ENCODE measurements around the gene COX7A1. TPM values are rescaled to one million over a fixed set of nuclear protein-coding genes. Genes with fewer than 3 reads are reported as not detected.

Gene COX7A1
- total and polyA plus RNA-seq, 7 donors: 571 to 1,741 (median 1,453) TPM

GRCh38 chr19:36113894-36114720, 38.1 kb downstream of the COX7A1 start:
- DNase-seq: peak in 1 of 2 donors; percentile 33
- H3K9me3 ChIP-seq: no peaks in the 10 kb centered on the region
- peak overlapping the region; percentile 93 for H3K4me3 ChIP-seq
- peaks cover 2 to 61% of the 10 kb centered on the region in 2 donors for H3K36me3 ChIP-seq (ENCODE audit: insufficient read depth in 1 of 2, low read depth in 1 of 2)
- ATAC-seq: peak in 3 of 4 donors; percentile 1 to 18 (median 4)
- TF ChIP-seq, protein P1, sequence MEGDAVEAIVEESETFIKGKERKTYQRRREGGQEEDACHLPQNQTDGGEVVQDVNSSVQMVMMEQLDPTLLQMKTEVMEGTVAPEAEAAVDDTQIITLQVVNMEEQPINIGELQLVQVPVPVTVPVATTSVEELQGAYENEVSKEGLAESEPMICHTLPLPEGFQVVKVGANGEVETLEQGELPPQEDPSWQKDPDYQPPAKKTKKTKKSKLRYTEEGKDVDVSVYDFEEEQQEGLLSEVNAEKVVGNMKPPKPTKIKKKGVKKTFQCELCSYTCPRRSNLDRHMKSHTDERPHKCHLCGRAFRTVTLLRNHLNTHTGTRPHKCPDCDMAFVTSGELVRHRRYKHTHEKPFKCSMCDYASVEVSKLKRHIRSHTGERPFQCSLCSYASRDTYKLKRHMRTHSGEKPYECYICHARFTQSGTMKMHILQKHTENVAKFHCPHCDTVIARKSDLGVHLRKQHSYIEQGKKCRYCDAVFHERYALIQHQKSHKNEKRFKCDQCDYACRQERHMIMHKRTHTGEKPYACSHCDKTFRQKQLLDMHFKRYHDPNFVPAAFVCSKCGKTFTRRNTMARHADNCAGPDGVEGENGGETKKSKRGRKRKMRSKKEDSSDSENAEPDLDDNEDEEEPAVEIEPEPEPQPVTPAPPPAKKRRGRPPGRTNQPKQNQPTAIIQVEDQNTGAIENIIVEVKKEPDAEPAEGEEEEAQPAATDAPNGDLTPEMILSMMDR (IDR thresholded peaks at IDR 0.05): no peak
- intact Hi-C loops (cut with DNase I): loop anchor here (2.0 to 10.0 kb wide), 3 partner anchors 57 to 119 kb away; partner anchors contain the start of genes SDHAF1 (in 1 of the 2), THAP8 (in 1 of the 2) and WDR62 (in 1 of the 2)
- peak overlapping the region; percentile 89 for H3K27ac ChIP-seq
- H3K4me1 ChIP-seq: peaks cover 15% of the 10 kb centered on the region
- 7 to 10% (median 10%) methylated on average over 42 to 48 of the region's 48 CpGs for WGBS, 3 donors
- H3K27me3 ChIP-seq (ENCODE audit: insufficient read depth in 3 of 3, low read length in 2 of 3): no peaks in the 10 kb centered on the region

DNA sequence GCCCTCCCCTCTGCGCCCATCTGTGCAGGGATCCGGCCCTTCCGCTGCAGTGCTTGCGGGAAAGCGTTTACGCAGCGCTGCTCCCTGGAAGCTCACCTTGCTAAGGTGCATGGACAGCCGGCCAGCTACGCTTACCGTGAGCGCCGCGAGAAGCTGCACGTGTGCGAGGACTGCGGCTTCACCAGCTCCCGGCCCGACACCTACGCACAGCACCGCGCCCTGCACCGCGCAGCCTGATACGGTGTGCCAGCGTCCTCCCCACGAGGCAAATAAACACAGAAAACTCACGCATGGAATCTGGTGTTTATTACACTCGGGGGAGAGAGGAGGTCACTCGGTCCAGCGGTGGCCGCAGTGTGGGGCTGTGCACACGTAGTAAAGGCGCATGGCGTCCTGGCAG, 38.8 kb downstream of the COX7A1 start:
- 84 to 88% (median 85%) methylated on average over 34 of the region's 34 CpGs for WGBS, 3 donors
- Histone ChIP-seq H3K27me3 (ENCODE audit: insufficient read depth in 3 of 3, low read length in 2 of 3) (no peaks in the 10 kb centered on the region), H3K4me1 (peaks cover 15% of the 10 kb centered on the region), H3K4me3 (peak overlapping the region; percentile 93), H3K9me3 (no peaks in the 10 kb centered on the region), H3K36me3 (ENCODE audit: insufficient read depth in 1 of 2, low read depth in 1 of 2) (peaks cover 0 to 54% of the 10 kb centered on the region in 2 donors), H3K27ac (peak overlapping the region; percentile 89)
- TF ChIP-seq, protein P1 (IDR thresholded peaks at IDR 0.05): no peak
- intact Hi-C loops (cut with DNase I): loop anchor here (5.0 to 10.0 kb wide), 2 partner anchors 56 to 119 kb away; partner anchors contain the start of gene SDHAF1 (in 1 of the 2)
- no peak for DNase-seq
- ATAC-seq: no peak

- H3K9me3 ChIP-seq: no peaks in the 10 kb centered on the region
- intact Hi-C loops (cut with DNase I): loop anchor here (5.0 to 10.0 kb wide), 2 partner anchors 55 to 118 kb away; partner anchors contain the start of gene SDHAF1 (in 1 of the 2)
- ATAC-seq: no peak
- TF ChIP-seq, protein P1 (IDR thresholded peaks at IDR 0.05): no peak
- WGBS, 3 donors: 93 to 96% (median 93%) methylated on average over 10 of the region's 10 CpGs
- no peak for DNase-seq
- H3K4me1 ChIP-seq: peaks cover 15% of the 10 kb centered on the region
- no peak overlapping the region for H3K27ac ChIP-seq
- H3K36me3 ChIP-seq (ENCODE audit: insufficient read depth in 1 of 2, low read depth in 1 of 2): peaks cover 0 to 48% of the 10 kb centered on the region in 2 donors
- no peaks in the 10 kb centered on the region for H3K27me3 ChIP-seq (ENCODE audit: insufficient read depth in 3 of 3, low read length in 2 of 3)
- no peak overlapping the region for H3K4me3 ChIP-seq
Observed at GRCh38 chr19:36112678-36113077, 39.6 kb downstream of the COX7A1 start.

GRCh38 chr19:36111200-36111539, 41.1 kb downstream of the COX7A1 start:
- H3K9me3 ChIP-seq: no peaks in the 10 kb centered on the region
- DNase-seq: no peak
- no peaks in the 10 kb centered on the region for H3K27me3 ChIP-seq (ENCODE audit: insufficient read depth in 3 of 3, low read length in 2 of 3)
- H3K4me1 ChIP-seq: peaks cover 12% of the 10 kb centered on the region
- TF ChIP-seq, protein P1 (IDR thresholded peaks at IDR 0.05): no peak
- intact Hi-C loops (cut with DNase I): loop anchor here (5.0 to 10.0 kb wide), 2 partner anchors 54 to 116 kb away; partner anchors contain the start of gene SDHAF1 (in 1 of the 2)
- H3K36me3 ChIP-seq (ENCODE audit: insufficient read depth in 1 of 2, low read depth in 1 of 2): peaks cover 0 to 39% of the 10 kb centered on the region in 2 donors
- ATAC-seq: no peak
- 68 to 71% (median 69%) methylated on average over 13 of the region's 13 CpGs for WGBS, 3 donors
- no peak overlapping the region for H3K4me3 ChIP-seq
- no peak overlapping the region for H3K27ac ChIP-seq
